IPS-NIHi11 (cell line): ENCODE results near the gene CELF2.

ENCODE experiments used
- DNase-seq: peaks from one replicate; pipeline ENCODE4 v3.0.0; 2012; ENCODE audit warnings: mixed read lengths, low spot score

CELF2 gene

GRCh38 chr10:11303361-11304170, 285.9 kb downstream of the CELF2 start:
- DNase-seq, result no peak

GRCh38 chr10:11304906-11305585, 287.4 kb downstream of the CELF2 start:
- no peak for DNase-seq

GRCh38 chr10:11305825-11306593, 288.3 kb downstream of the CELF2 start:
- DNase-seq, result no peak

GRCh38 chr10:11307004-11307403, 289.3 kb downstream of the CELF2 start:
- DNase-seq, result no peak

- no peak for DNase-seq
Measured at GRCh38 chr10:11307937-11308336, 290.3 kb downstream of the CELF2 start.

- DNase-seq, result no peak
Measured at GRCh38 chr10:11311027-11311426, 293.4 kb downstream of the CELF2 start.

GRCh38 chr10:11313463-11313862, 295.8 kb downstream of the CELF2 start:
- no peak for DNase-seq

GRCh38 chr10:11317936-11318670, 300.4 kb downstream of the CELF2 start:
- DNase-seq, result no peak

GRCh38 chr10:11318826-11319598, 301.3 kb downstream of the CELF2 start:
- DNase-seq, result no peak

- no peak for DNase-seq
Measured at GRCh38 chr10:11319990-11320602, 302.4 kb downstream of the CELF2 start.

- no peak for DNase-seq
Measured at GRCh38 chr10:11320809-11321520, 303.3 kb downstream of the CELF2 start.

- DNase-seq, result no peak
Measured at GRCh38 chr10:11322698-11323097, 305.0 kb downstream of the CELF2 start.

GRCh38 chr10:11324761-11325321, 307.2 kb downstream of the CELF2 start:
- no peak for DNase-seq

GRCh38 chr10:11325817-11326216, 308.1 kb downstream of the CELF2 start:
- DNase-seq, result no peak

- DNase-seq, result no peak
Measured at GRCh38 chr10:11326241-11326640, 308.6 kb downstream of the CELF2 start.

- no peak for DNase-seq
Measured at GRCh38 chr10:11326913-11327616, 309.4 kb downstream of the CELF2 start.

GRCh38 chr10:11328264-11329061, 310.8 kb downstream of the CELF2 start:
- no peak for DNase-seq

- no peak for DNase-seq
Measured at GRCh38 chr10:11329062-11329673, 311.5 kb downstream of the CELF2 start.
